Measurements from ENCODE around the gene SUN2.

GRCh38 chr22:38721551-38721950 lies 34.2 kb downstream of the SUN2 start:
- TF ChIP-seq CTCF (conservative IDR thresholded peaks at IDR 0.05; ENCODE audit: low read depth, low read length) (no peak), EZH2 (IDR thresholded peaks at IDR 0.05; ENCODE audit: borderline replicate concordance, low read depth, low read length, poor library complexity, severe bottlenecking) (no peak)
